ENCODE results near the gene DNAH7. TPM values are rescaled to one million over a fixed set of nuclear protein-coding genes. Genes with fewer than 3 reads are reported as not detected.
"Not testable (repeated sequence)": the region's sequence is repeated elsewhere in the genome, so short reads cannot be mapped to it uniquely, and the experiment has no call there.

The DNAH7 gene
- total RNA-seq, 6 experiments from 2014 or later, result 0.12 to 0.35 (median 0.26) TPM

GRCh38 chr2:195696012-195696411 is 372.6 kb downstream of the DNAH7 start:
- no peak overlapping the region for H3K4me3 ChIP-seq
- no peaks in the 10 kb centered on the region for H3K36me3 ChIP-seq
- H3K27ac ChIP-seq, result no peak overlapping the region
- no peaks in the 10 kb centered on the region for H3K27me3 ChIP-seq
- TF ChIP-seq POLR2A (IDR thresholded peaks at IDR 0.05), result no peak
- TF ChIP-seq, protein P1, sequence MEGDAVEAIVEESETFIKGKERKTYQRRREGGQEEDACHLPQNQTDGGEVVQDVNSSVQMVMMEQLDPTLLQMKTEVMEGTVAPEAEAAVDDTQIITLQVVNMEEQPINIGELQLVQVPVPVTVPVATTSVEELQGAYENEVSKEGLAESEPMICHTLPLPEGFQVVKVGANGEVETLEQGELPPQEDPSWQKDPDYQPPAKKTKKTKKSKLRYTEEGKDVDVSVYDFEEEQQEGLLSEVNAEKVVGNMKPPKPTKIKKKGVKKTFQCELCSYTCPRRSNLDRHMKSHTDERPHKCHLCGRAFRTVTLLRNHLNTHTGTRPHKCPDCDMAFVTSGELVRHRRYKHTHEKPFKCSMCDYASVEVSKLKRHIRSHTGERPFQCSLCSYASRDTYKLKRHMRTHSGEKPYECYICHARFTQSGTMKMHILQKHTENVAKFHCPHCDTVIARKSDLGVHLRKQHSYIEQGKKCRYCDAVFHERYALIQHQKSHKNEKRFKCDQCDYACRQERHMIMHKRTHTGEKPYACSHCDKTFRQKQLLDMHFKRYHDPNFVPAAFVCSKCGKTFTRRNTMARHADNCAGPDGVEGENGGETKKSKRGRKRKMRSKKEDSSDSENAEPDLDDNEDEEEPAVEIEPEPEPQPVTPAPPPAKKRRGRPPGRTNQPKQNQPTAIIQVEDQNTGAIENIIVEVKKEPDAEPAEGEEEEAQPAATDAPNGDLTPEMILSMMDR (IDR thresholded peaks at IDR 0.05), result no peak
- DNase-seq (no peak), ATAC-seq (no peak)
- WGBS (ENCODE audit: insufficient coverage, low coverage, low lambda C conversion rate, missing lambda C conversion rate), result 89% methylated on average over 1 of the region's 1 CpG
- H3K9me3 ChIP-seq, result no peaks in the 10 kb centered on the region
- intact Hi-C loops (cut with DNase I), result no loop called here
- no peaks in the 10 kb centered on the region for H3K4me1 ChIP-seq

- intact Hi-C loops (cut with DNase I), result no loop called here
- Histone ChIP-seq H3K4me1 (no peaks in the 10 kb centered on the region), H3K27ac (no peak overlapping the region), H3K36me3 (no peaks in the 10 kb centered on the region), H3K4me3 (no peak overlapping the region), H3K9me3 (no peaks in the 10 kb centered on the region), H3K27me3 (no peaks in the 10 kb centered on the region)
- DNase-seq (no peak), ATAC-seq (no peak)
- no peak for TF ChIP-seq POLR2A (IDR thresholded peaks at IDR 0.05)
- TF ChIP-seq, protein P1 (IDR thresholded peaks at IDR 0.05), result no peak
- WGBS (ENCODE audit: insufficient coverage, low coverage, low lambda C conversion rate, missing lambda C conversion rate), result 70% methylated on average over 2 of the region's 8 CpGs
These were observed 373.5 kb downstream of the DNAH7 start for GRCh38 chr2:195695002-195695631.

GRCh38 chr2:195694553-195694952 is 374.1 kb downstream of the DNAH7 start:
- Histone ChIP-seq H3K27ac (no peak overlapping the region), H3K9me3 (no peaks in the 10 kb centered on the region), H3K36me3 (no peaks in the 10 kb centered on the region), H3K27me3 (no peaks in the 10 kb centered on the region), H3K4me3 (no peak overlapping the region), H3K4me1 (no peaks in the 10 kb centered on the region)
- no peak for DNase-seq
- WGBS (ENCODE audit: insufficient coverage, low coverage, low lambda C conversion rate, missing lambda C conversion rate), result 78% methylated on average over 5 of the region's 7 CpGs
- ATAC-seq, result no peak
- intact Hi-C loops (cut with DNase I), result no loop called here
- no peak for TF ChIP-seq POLR2A (IDR thresholded peaks at IDR 0.05)
- TF ChIP-seq, protein P1 (IDR thresholded peaks at IDR 0.05), result no peak

GRCh38 chr2:195692531-195692930 is 376.1 kb downstream of the DNAH7 start:
- not testable (repeated sequence) for H3K36me3 ChIP-seq
- 63% methylated on average over 3 of the region's 3 CpGs for WGBS (ENCODE audit: insufficient coverage, low coverage, low lambda C conversion rate, missing lambda C conversion rate)

More at GRCh38 chr2:195692531-195692930, 376.1 kb downstream of the DNAH7 start:
- H3K27ac ChIP-seq; H3K27me3 ChIP-seq; DNase-seq; H3K4me1 ChIP-seq; intact Hi-C loops (cut with DNase I); H3K4me3 ChIP-seq; H3K9me3 ChIP-seq; ATAC-seq: not testable (repeated sequence)

Other genes starting within 250 kb of the DNAH7 start
- 1 to 10 TPM; 1.7 to 8.7 (median 5.1) TPM for gene STK17B, start 102.7 kb upstream of the DNAH7 start, total RNA-seq